SK-N-DZ (cell line): Measurements from ENCODE around the gene FAM227B. TPM values are rescaled to one million over a fixed set of nuclear protein-coding genes. Genes with fewer than 3 reads are reported as not detected.
"Not testable (repeated sequence)": the region's sequence is repeated elsewhere in the genome, so short reads cannot be mapped to it uniquely, and the experiment has no call there.

Source experiments
- DNase-seq: peaks from one replicate; pipeline ENCODE4 v3.0.0-alpha.2; 2015; ENCODE audit warnings: low spot score
- polyA plus RNA-seq, 2 experiments: library from polyadenylated mRNA; depleted of rRNA; stranded (reverse); fragments of >200 nt; gene quantifications; 2 replicates each; pipeline ENCODE4 v1.2.3, GENCODE V29; 2014

The FAM227B gene, protein sequence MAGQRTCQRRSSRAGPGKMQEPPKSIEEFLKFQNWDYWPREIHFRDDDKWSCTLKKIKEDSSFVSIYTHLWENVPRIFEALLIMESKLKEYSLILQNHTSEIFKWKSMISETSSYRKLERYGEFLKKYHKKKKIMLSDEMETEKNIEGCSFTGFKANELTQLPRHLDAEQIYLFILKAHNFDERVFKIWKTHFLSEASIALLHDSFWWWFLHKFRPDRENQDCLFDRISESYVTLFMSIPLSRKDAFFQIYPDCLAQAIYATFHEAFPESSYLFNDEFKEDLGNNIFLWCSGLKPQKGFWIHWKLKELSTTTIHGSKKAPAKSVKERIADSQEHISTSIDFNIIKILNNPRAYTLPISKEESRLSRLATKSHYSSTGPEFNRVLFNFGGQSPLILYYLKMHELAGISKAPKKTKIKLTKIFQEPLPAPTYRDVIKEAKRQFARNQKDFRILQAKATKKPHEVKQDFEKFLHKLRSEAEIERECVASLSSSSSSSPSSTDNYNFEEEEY
- 11.7 and 21.6 TPM in 2 replicates for polyA plus RNA-seq (2014; cell fraction: cytosol; rRNA removed)
- polyA plus RNA-seq (2014; cell fraction: nucleus; rRNA removed) = 11.9 and 16.4 TPM in 2 replicates

DNA sequence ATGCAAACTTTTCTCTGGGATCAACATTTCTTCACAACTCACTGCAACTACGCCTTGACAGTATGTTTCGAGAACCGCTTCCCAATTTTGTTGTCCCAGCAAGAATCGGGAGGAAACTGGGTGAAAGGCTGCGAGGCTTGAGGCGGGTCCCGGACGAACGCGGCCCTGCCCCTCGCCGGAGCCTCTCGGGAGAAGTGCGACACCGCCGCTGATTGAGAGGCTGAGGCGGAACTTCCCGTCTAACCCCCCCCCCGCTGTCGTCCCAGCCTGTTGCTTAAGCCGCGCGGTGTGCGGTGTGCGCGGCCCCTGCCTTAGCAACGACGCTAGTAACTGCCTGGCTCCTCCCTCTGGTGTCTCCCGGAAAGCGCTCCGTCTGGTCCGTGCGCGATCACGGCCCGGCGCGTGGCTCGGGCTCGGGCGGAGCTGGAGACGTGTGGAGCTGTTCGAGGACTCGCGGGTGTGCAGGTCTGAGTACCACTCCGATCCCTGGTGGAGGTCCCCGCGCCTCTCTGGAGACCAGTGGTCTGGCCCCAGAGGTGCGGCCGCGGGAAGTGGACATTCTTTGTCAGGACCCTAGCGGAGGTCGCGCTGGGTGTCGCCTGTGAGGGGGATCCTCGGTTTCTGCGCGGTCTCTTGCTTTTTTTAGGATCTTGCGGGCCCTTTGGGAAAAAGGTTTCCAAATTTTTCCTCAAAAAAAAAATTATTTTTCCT lies at the start of gene FAM227B, which contains the start of gene DTWD1:
TSS of gene FAM227B (minus strand) at position 161 of the 711 bp plus-strand sequence. CDS start 5,647 bp downstream, outside the sequence.
TSS of gene DTWD1 (plus strand) at position 391 of the 711 bp plus-strand sequence. CDS start 4,120 bp downstream, outside the sequence.
- DNase-seq = peak; percentile 96

DNA sequence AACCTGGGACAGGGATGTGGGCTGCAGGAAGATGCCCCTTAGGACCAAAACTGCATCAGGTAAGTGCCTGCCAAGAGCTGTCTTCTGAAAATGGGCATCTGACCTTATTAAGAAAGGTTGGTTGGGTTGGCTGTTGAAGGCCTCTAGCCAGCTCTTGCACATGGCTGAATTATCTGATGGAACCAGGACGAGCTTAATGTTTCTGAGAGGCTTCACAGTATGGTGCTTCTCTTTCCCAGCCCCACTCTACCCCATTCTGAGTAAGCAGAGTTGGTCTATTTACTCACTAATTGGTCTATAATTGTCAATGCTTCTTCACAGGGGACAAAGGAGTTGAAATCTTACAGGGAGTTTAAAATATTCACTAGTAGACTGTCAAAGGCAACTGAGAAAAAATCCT lies 48.7 kb upstream of the FAM227B start:
- no peak for DNase-seq

DNA sequence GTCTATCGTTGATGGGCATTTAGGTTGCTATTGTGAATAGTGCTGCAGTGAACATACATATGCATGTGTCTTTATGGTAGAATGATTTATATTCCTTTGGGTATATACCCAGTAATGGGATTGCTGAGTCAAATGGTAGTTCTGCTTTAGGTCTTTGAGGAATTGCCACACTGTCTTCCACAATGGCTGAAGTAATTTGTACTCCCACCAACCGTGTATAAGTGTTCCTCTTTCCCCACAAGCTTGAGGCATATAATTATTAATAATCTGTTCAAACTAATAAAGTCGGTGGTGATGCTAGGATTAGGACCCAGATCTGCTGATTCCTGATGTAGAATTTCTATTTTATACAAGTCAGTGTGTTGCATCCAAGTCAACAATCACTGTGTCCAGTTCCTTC lies 45.9 kb upstream of the FAM227B start:
- DNase-seq = not testable (repeated sequence)

GRCh38 chr15:49664716-49665115 lies 44.1 kb upstream of the FAM227B start:
- DNase-seq = no peak

- no peak for DNase-seq
These were observed 36.1 kb upstream of the FAM227B start for GRCh38 chr15:49656734-49657133.

- DNase-seq = no peak
These were observed 32.3 kb upstream of the FAM227B start for GRCh38 chr15:49652922-49653321.

GRCh38 chr15:49650676-49651075 lies 30.1 kb upstream of the FAM227B start:
- no peak for DNase-seq

- DNase-seq = no peak
These were observed 29.4 kb upstream of the FAM227B start for GRCh38 chr15:49649987-49650386.

DNA sequence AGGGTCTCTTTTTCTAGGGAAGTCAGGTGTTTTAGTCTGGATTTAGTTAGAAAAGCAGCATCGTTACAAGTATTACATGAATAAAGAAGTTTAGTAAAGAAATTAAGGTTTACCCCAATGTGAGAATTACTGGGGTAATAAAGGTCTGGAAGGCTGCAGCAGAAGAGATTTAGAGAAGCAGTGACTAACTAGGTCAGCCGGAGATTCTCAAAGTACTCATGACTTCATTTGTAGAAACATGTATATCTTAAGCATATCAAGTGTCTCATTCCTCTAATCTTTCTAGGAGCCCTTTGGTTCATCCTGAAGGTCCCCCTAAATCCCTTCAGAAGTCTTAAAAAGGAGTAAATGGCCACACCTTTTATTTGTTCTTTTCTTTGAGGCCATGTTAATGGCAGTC lies 26.3 kb upstream of the FAM227B start:
- no peak for DNase-seq

DNA sequence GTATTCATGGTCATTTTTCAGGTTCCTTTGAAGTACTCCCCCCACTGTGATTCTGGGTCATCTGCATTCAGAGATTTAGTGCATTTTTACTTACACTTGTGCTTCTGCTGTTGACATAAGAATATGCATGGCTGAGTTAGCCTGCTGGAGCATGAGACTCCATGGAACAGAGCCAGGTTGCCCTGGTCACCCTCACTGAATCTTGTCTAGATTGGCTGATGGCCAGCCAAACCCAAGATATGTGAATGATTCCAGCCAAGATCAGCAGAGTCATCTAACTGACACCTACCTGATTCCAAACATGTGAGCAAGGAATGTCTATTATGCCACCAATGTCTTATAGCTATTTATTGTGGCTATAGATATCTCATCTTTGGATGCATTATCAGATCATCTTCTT lies 25.3 kb upstream of the FAM227B start:
- no peak for DNase-seq

DNA sequence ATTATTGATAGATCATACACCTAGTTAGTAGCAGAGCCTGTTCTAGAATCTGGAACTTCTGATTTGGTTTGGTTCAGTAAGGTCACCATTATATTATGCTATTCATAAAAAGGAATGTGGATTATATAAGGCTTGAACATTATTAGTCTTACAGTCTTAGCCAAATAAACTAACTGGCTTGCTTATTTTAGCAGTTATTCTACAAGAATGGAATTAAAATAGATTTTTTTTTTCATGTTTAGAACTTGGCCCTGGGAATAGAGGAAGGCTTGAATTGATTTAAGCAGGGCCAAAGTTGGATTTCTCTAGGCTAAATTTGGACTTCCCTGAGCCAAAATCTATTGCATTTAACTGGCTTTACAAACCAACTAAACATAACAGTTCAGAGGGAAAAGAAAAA lies 24.7 kb upstream of the FAM227B start:
- DNase-seq = no peak

DNA sequence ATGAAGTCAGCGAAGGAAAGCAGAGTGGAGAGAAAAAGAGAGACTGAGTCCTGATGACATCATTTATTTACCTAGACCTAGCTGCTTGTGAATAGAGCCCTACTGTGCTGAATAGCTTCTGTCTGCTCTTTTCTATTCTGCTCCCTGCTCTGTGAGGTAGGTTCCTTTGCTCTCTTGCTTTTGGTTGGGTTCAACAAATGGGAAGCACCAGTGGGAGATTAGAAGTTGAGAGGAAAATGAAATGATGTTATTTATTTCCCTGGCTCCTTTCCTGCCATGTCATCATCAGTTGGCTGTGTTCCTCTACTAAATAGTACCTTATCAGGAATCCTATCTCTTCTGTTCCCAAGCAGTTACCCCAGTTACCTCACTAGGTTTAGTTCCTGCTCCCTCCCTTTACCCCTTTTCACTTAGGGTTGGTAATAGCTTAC lies 23.8 kb upstream of the FAM227B start:
- no peak for DNase-seq

DNA sequence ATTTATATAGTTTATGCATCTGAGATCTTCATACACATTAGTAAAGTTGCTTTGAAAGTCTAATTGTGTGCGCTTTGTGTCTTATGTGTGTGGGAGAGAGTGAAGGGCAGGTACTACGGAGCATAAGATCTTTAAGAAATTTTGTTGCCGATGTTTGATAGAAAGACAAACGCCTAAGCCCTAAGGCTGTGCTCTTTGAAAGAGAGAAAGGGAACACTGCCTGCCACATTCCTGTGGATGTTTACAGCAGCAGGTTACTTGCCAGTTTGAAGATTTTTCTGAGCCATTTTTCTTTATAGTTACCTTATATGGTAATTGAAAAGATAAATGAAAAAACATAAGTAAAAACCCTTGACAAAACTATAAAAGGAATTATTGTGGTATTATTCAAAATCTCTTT lies 17.2 kb upstream of the FAM227B start:
- no peak for DNase-seq

DNA sequence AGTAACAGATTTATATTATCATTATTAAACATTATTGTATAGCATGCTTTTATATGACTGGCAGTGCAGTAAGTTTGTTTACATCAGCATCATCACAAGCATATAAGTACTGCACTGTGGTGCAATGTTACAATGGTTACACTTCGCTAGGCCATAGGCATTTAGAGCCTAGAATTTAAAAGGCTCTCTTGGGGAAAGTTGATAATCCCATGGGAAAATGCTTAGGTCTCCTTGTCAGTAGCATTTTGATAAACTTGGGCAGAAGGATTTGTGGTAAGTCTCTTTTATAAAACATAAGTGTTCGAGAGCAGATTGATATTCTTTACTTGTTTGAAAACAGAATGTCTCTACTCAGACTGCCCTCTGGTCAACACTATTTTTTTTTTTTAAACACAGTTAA lies 7.8 kb upstream of the FAM227B start:
- no peak for DNase-seq

- DNase-seq = no peak
These were observed 6.8 kb upstream of the FAM227B start for GRCh38 chr15:49627407-49627877.

GRCh38 chr15:49625460-49626036 lies 4.9 kb upstream of the FAM227B start:
- no peak for DNase-seq

DNA sequence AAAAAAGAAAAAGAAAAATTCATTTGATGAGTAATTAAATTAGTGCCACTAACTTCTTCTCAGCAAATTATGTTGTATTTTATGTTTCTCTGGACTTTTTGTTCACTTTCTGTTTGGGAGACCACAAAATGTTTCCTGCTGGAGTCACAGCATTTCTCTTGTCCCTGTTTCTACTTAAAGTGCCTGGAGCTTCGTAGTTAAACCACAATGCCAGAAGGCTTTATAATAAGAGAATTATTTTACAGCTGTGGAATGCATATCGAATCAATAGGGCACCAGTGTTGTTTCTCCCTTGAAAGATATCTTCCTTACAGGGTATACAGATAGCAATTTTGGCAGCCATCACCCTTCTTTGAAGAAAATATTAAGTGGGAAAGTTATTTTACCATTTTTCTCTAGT lies 3.4 kb upstream of the FAM227B start:
- no peak for DNase-seq

DNA sequence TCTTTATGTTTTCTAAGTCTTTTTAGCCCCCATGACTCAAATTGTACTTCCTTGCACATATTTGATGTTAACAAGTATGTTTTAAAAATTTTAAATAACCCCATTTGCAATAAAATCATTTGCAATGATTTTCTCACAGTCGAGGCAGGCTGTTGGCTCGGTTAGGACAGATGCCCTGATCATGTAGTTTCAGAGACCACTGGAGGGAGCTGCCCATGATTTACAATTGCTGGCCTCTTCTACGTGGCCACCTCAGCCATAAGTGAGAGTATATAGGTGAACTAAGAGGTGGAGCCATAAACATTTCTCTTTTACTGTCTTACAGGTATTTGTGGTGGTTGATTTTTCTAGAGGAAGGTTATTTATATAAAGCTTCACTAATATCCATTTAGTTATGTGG lies 1.9 kb upstream of the FAM227B start:
- DNase-seq = no peak

- DNase-seq = no peak
These were observed 1.3 kb upstream of the FAM227B start for GRCh38 chr15:49621887-49622286.

- peak; percentile 17 for DNase-seq
These were observed 788 bp upstream of the FAM227B start for GRCh38 chr15:49621401-49621811.

DNA sequence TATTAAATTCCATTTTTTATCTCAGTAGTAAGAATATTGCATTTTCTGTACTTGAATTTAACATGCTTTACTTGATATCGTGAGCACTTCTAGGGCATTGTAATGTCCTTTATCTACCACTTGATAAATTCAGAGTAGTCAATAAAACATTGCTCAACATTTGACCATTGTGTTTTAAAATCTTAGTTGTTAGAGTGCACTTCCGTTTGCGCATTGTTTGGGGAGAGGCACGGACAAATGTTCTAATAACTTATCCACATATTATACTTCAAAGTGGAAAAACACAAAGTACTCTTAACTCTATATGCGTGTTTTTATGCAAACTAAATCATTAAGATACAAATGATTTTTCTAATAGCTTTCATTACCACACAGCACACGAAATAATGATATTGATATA lies 419 bp downstream of the FAM227B start:
- peak; percentile 7 for DNase-seq

GRCh38 chr15:49619226-49619625 lies 1.4 kb downstream of the FAM227B start:
- DNase-seq = no peak
